IPS-NIHi7 (cell line): ENCODE data around the gene MAST2.
"Not testable (repeated sequence)": the region's sequence is repeated elsewhere in the genome, so short reads cannot be mapped to it uniquely, and the experiment has no call there.

Experiments
- DNase-seq: peaks from one replicate; pipeline ENCODE4 v3.0.0; 2012; ENCODE audit warnings: mixed read lengths; ENCODE audit errors: extremely low spot score

MAST2 gene

GRCh38 chr1:45894331-45894730 lies 90.9 kb downstream of the MAST2 start:
- no peak for DNase-seq

- DNase-seq: no peak
Measured at GRCh38 chr1:45894921-45895320, 91.5 kb downstream of the MAST2 start.

GRCh38 chr1:45895406-45895805 lies 92.0 kb downstream of the MAST2 start:
- DNase-seq: no peak

- no peak for DNase-seq
Measured at GRCh38 chr1:45906883-45907282, 103.5 kb downstream of the MAST2 start.

GRCh38 chr1:45908611-45909140 lies 105.3 kb downstream of the MAST2 start:
- no peak for DNase-seq

GRCh38 chr1:45911634-45912033 lies 108.2 kb downstream of the MAST2 start:
- no peak for DNase-seq

- DNase-seq: peak; percentile 42
Measured at GRCh38 chr1:45913183-45913683, 109.8 kb downstream of the MAST2 start.

GRCh38 chr1:45913731-45914501 lies 110.5 kb downstream of the MAST2 start:
- DNase-seq: no peak

- DNase-seq: no peak
Measured at GRCh38 chr1:45914836-45915235, 111.4 kb downstream of the MAST2 start.

GRCh38 chr1:45922374-45922773 lies 119.0 kb downstream of the MAST2 start:
- no peak for DNase-seq

GRCh38 chr1:45922813-45923212 lies 119.4 kb downstream of the MAST2 start:
- no peak for DNase-seq

GRCh38 chr1:45923343-45923742 lies 119.9 kb downstream of the MAST2 start:
- no peak for DNase-seq

GRCh38 chr1:45924736-45925135 lies 121.3 kb downstream of the MAST2 start:
- no peak for DNase-seq

GRCh38 chr1:45925728-45926287 lies 122.4 kb downstream of the MAST2 start:
- DNase-seq: no peak

- DNase-seq: no peak
Measured at GRCh38 chr1:45926330-45926729, 122.9 kb downstream of the MAST2 start.

- not testable (repeated sequence) for DNase-seq
Measured at GRCh38 chr1:45927231-45927915, 124.0 kb downstream of the MAST2 start.

GRCh38 chr1:45928486-45929205 lies 125.2 kb downstream of the MAST2 start:
- no peak for DNase-seq

GRCh38 chr1:45929257-45929687 lies 125.9 kb downstream of the MAST2 start:
- DNase-seq: peak; percentile 60

GRCh38 chr1:45930258-45931150 lies 127.1 kb downstream of the MAST2 start:
- DNase-seq: no peak

GRCh38 chr1:45932205-45932604 lies 128.8 kb downstream of the MAST2 start:
- not testable (repeated sequence) for DNase-seq

GRCh38 chr1:45934947-45935346 lies 131.5 kb downstream of the MAST2 start:
- DNase-seq: no peak
